OCI-LY7 (cell line): ENCODE data around the gene METTL22. TPM values are rescaled to one million over a fixed set of nuclear protein-coding genes. Genes with fewer than 3 reads are reported as not detected.

Experiments used
- BruUV-seq: library from RNA; stranded (reverse); fragments of 400-500 nt; replicated peaks from 2 replicates; lab custom pipeline; 2021; lab: Mats Ljungman, UMichigan
- CTCF ChIA-PET: fragments of 300-600 bp; sonication (Branson Sonifier 250); formaldehyde crosslinking; loops from one replicate; lab custom pipeline; 2022; ENCODE audit warnings: antibody characterized with exemption; ENCODE audit not compliant: unreplicated experiment; lab: Charles Lee
- POLR2A ChIA-PET: fragments of 300-600 bp; sonication (Branson Sonifier 250); formaldehyde crosslinking; loops from one replicate; lab custom pipeline; 2022; ENCODE audit warnings: antibody characterized with exemption; lab: Charles Lee
- DNase-seq: peaks from one replicate; pipeline ENCODE4 v3.0.0-alpha.2; 2015; ENCODE audit warnings: low spot score
- H2AFZ ChIP-seq: fragments of 200-600 bp; sonication (generic), shearing (Covaris generic); 2 replicates; pipeline ENCODE4 v1.6.1; 2014; ENCODE audit warnings: mild to moderate bottlenecking, antibody characterized with exemption, low read length, moderate library complexity
- H3K27ac ChIP-seq: fragments of 200-600 bp; sonication (generic); 2 replicates; pipeline ENCODE4 v1.5.1; 2014; ENCODE audit warnings: mixed run types, low read depth, mild to moderate bottlenecking, moderate library complexity, low read length, inconsistent platforms; ENCODE audit not compliant: poor library complexity, severe bottlenecking
- H3K36me3 ChIP-seq: fragments of 200-600 bp; sonication (generic); 2 replicates; pipeline ENCODE4 v1.6.1; 2014; ENCODE audit warnings: mild to moderate bottlenecking, antibody characterized with exemption, low read length, moderate library complexity, mixed read lengths; ENCODE audit not compliant: insufficient read depth
- H3K4me1 ChIP-seq: fragments of 200-600 bp; sonication (generic); 2 replicates; pipeline ENCODE4 v1.5.1; 2014; ENCODE audit warnings: mild to moderate bottlenecking, low read length; ENCODE audit not compliant: insufficient read depth, poor library complexity, severe bottlenecking
- H3K4me2 ChIP-seq: fragments of 200-600 bp; sonication (generic); 2 replicates; pipeline ENCODE4 v1.6.1; 2014; ENCODE audit warnings: mild to moderate bottlenecking, low read length
- H3K4me3 ChIP-seq: fragments of 200-600 bp; sonication (generic); 2 replicates; pipeline ENCODE4 v1.5.1; 2014; ENCODE audit warnings: mild to moderate bottlenecking, low read depth, low read length; ENCODE audit not compliant: poor library complexity, severe bottlenecking
- H3K79me2 ChIP-seq: fragments of 200-600 bp; sonication (generic); 2 replicates; pipeline ENCODE4 v1.6.1; 2016; ENCODE audit warnings: low read depth, mild to moderate bottlenecking, low read length, moderate library complexity, mixed read lengths; ENCODE audit not compliant: insufficient read depth
- H3K9me2 ChIP-seq: fragments of 200-600 bp; sonication (generic); 2 replicates; pipeline ENCODE4 v1.6.1; 2016; ENCODE audit warnings: mild to moderate bottlenecking, low read length, mixed read lengths; ENCODE audit not compliant: insufficient read depth
- H3K9me3 ChIP-seq: fragments of 200-600 bp; sonication (generic); 2 replicates; pipeline ENCODE4 v1.6.1; 2014; ENCODE audit warnings: mild to moderate bottlenecking, mixed run types, low read length, mixed read lengths
- H4K20me1 ChIP-seq: fragments of 200-600 bp; sonication (generic); 2 replicates; pipeline ENCODE4 v1.6.1; 2014; ENCODE audit warnings: mild to moderate bottlenecking, antibody characterized with exemption, low read length, moderate library complexity, mixed read lengths; ENCODE audit not compliant: insufficient read depth
- CTCF ChIP-seq: fragments of 200-600 bp; sonication (generic); conservative IDR thresholded peaks from 2 replicates; pipeline ENCODE4 v1.5.1; 2014; ENCODE audit warnings: mild to moderate bottlenecking, antibody characterized with exemption, low read length, moderate library complexity, mixed read lengths
- EZH2phosphoT487 ChIP-seq: fragments of 200-600 bp; sonication (generic); IDR thresholded peaks from 2 replicates; pipeline ENCODE4 v1.6.1; 2018; ENCODE audit warnings: low read depth, borderline replicate concordance, mild to moderate bottlenecking, mixed run types, antibody characterized with exemption, low read length, moderate library complexity, mixed read lengths
- intact Hi-C: fragments of 100-400 bp; cut with micrococcal nuclease; formaldehyde crosslinking; loops from one replicate; pipeline ENCODE4 v1.10.0; 2022; ENCODE audit not compliant: unreplicated experiment
- total RNA-seq, 2 experiments: library from RNA; depleted of rRNA in 1 of 2; stranded (reverse); fragments of >200 nt in 1 of 2; shearing (Covaris generic) in 1 of 2; gene quantifications; 2 replicates each; pipeline ENCODE4 v1.2.3, GENCODE V29; 2014 to 2022

The METTL22 gene
- total RNA-seq, 2 experiments from 2014 or later: 22.4 to 55.0 TPM

DNA sequence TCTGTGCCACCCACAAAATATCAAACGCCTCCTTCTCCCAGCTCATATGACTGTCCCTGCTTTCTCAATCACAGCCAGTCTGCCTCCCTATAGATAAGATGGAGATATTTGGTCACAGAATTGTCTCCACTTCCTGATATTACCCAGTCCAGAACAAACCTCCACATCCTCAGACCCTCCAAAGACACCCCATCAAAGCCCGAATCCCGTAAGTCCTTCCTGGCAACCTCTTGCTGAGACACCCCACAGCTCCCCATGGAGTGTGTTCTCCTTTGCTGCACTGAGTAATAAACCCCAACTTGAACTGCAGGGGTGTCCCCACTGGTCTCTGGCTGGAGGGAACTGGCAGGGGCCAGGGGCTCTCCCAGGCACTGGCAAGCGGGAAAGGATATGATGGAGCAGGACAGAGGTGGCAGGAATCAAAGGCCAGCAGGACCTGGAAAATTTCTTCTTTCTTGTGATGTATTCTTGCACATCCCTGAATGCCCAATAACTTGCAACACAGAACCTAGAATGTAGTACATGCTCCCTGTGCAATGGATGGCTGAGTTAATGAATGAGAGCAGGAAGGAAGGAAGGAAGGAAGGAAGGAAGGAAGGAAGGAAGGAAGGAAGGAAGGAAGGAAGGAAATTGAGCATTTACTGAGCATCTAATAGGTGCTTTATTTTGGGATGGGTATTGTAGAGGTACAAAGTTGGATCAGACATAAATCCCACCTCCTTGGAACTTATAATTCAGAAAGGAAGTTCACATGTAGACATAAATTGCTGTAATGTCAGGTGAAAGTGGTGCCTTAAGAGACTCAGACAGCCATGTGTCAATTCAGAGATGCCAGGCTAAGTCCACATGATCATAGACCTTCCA lies 45.1 kb upstream of the METTL22 start:
- Histone ChIP-seq H3K79me2 (no peaks in the 10 kb centered on the region), H3K4me1 (no peaks in the 10 kb centered on the region), H3K27ac (no peak overlapping the region), H3K4me3 (no peak overlapping the region), H4K20me1 (no peaks in the 10 kb centered on the region), H3K36me3 (no peaks in the 10 kb centered on the region), H3K9me2 (no peaks in the 10 kb centered on the region), H3K9me3 (no peaks in the 10 kb centered on the region), H2AFZ (no peak overlapping the region), H3K4me2 (no peak overlapping the region)
- BruUV-seq: no TSS peak
- TF ChIP-seq EZH2phosphoT487 (no peak), CTCF (no peak)
- ChIA-PET POLR2A (interaction anchor here (0.6 kb wide), 1 partner anchor 51 kb away, joined by 5 read pairs; no protein-coding TSS in a partner anchor), CTCF (interaction anchor here (0.7 kb wide), 1 partner anchor 804 kb away, joined by 4 read pairs; no protein-coding TSS in a partner anchor)
- intact Hi-C loops: no loop called here
- no peak for DNase-seq

- POLR2A ChIA-PET: no interaction called here
- H3K4me3 ChIP-seq: no peak overlapping the region
- no peak overlapping the region for H2AFZ ChIP-seq
- H3K79me2 ChIP-seq: no peaks in the 10 kb centered on the region
- no peaks in the 10 kb centered on the region for H4K20me1 ChIP-seq
- no peaks in the 10 kb centered on the region for H3K9me3 ChIP-seq
- no peak for TF ChIP-seq EZH2phosphoT487
- TF ChIP-seq CTCF: no peak
- H3K4me2 ChIP-seq: no peak overlapping the region
- no peak for DNase-seq
- no peaks in the 10 kb centered on the region for H3K36me3 ChIP-seq
- no peak overlapping the region for H3K27ac ChIP-seq
- H3K4me1 ChIP-seq: peaks cover 6% of the 10 kb centered on the region
- intact Hi-C loops: no loop called here
- BruUV-seq: no TSS peak
- CTCF ChIA-PET: no interaction called here
- H3K9me2 ChIP-seq: no peaks in the 10 kb centered on the region
These were observed 43.7 kb upstream of the METTL22 start for GRCh38 chr16:8577678-8578304.

DNA sequence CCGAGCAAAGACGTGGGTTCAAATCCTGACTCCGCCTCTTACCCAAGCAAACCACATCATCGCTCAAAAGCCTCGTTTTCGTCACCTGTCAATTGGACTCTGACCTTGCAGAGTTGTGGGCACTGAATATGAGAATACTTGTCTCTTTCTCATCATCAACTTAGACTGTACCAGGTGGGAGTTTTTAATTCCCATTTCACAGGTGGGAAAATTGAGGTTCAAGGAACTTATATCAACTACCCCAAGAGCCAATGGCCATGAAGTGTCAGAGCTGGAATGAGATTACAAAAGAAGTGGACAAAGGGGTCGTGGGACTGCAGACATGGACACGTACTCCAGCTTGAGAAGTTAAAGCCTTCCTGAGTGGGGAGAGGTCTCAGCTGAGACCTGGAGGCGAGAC lies 41.9 kb upstream of the METTL22 start:
- Histone ChIP-seq H3K4me2 (no peak overlapping the region), H3K4me1 (peaks cover 6% of the 10 kb centered on the region), H3K79me2 (no peaks in the 10 kb centered on the region), H3K36me3 (no peaks in the 10 kb centered on the region), H3K4me3 (no peak overlapping the region), H2AFZ (no peak overlapping the region), H3K27ac (no peak overlapping the region), H3K9me3 (no peaks in the 10 kb centered on the region), H4K20me1 (no peaks in the 10 kb centered on the region), H3K9me2 (no peaks in the 10 kb centered on the region)
- TF ChIP-seq CTCF (no peak), EZH2phosphoT487 (no peak)
- BruUV-seq: no TSS peak
- no peak for DNase-seq
- ChIA-PET CTCF (no interaction called here), POLR2A (interaction anchor here (1.0 kb wide), 1 partner anchor 273 kb away, joined by 3 read pairs; no protein-coding TSS in a partner anchor)
- intact Hi-C loops: no loop called here
